ENCODE results near the gene PAXX.

PAXX gene

GRCh38 chr9:136965771-136966484 is 26.3 kb upstream of the PAXX start:
- DNase-seq (ENCODE audit: low read depth, low spot score), result no peak

GRCh38 chr9:136968333-136969127 is 23.7 kb upstream of the PAXX start:
- no peak for DNase-seq (ENCODE audit: low read depth, low spot score)

- DNase-seq (ENCODE audit: low read depth, low spot score), result no peak
Observed at GRCh38 chr9:136969150-136969549, 23.1 kb upstream of the PAXX start.

- DNase-seq (ENCODE audit: low read depth, low spot score), result no peak
Observed at GRCh38 chr9:136969774-136970173, 22.4 kb upstream of the PAXX start.

GRCh38 chr9:136970361-136970760 is 21.9 kb upstream of the PAXX start:
- DNase-seq (ENCODE audit: low read depth, low spot score), result no peak

GRCh38 chr9:136971746-136972145 is 20.5 kb upstream of the PAXX start:
- DNase-seq (ENCODE audit: low read depth, low spot score), result no peak

- DNase-seq (ENCODE audit: low read depth, low spot score), result no peak
Observed at GRCh38 chr9:136972335-136972734, 19.9 kb upstream of the PAXX start.

- no peak for DNase-seq (ENCODE audit: low read depth, low spot score)
Observed at GRCh38 chr9:136972743-136973142, 19.5 kb upstream of the PAXX start.

- no peak for DNase-seq (ENCODE audit: low read depth, low spot score)
Observed at GRCh38 chr9:136973618-136974617, 18.3 kb upstream of the PAXX start.

- DNase-seq (ENCODE audit: low read depth, low spot score), result no peak
Observed at GRCh38 chr9:136974817-136975535, 17.2 kb upstream of the PAXX start.

GRCh38 chr9:136975644-136976043 is 16.6 kb upstream of the PAXX start:
- DNase-seq (ENCODE audit: low read depth, low spot score), result peak; percentile 69

- no peak for DNase-seq (ENCODE audit: low read depth, low spot score)
Observed at GRCh38 chr9:136977223-136977622, 15.0 kb upstream of the PAXX start, which contains the start of gene PTGDS. Gene PTGDS, plus strand, starts transcription at chr9:136977504. Its CDS starts 75 bp downstream, at chr9:136977579.

- DNase-seq (ENCODE audit: low read depth, low spot score), result peak; percentile 33
Observed at GRCh38 chr9:136977649-136978072, 14.6 kb upstream of the PAXX start.

- DNase-seq (ENCODE audit: low read depth, low spot score), result peak; percentile 64
Observed at GRCh38 chr9:136978073-136978864, 14.0 kb upstream of the PAXX start.

GRCh38 chr9:136978865-136979544 is 13.2 kb upstream of the PAXX start:
- no peak for DNase-seq (ENCODE audit: low read depth, low spot score)

GRCh38 chr9:136979769-136980587 is 12.2 kb upstream of the PAXX start:
- no peak for DNase-seq (ENCODE audit: low read depth, low spot score)

- DNase-seq (ENCODE audit: low read depth, low spot score), result no peak
Observed at GRCh38 chr9:136980669-136981478, 11.3 kb upstream of the PAXX start.
